Large intestine (tissue), 3 donors: Measurements from ENCODE around the gene CLK1. TPM values are rescaled to one million over a fixed set of nuclear protein-coding genes. Genes with fewer than 3 reads are reported as not detected.

Experiments used
- DNase-seq, 2 donors: peaks; one replicate each; pipeline versions ENCODE4 v3.0.0 to v3.0.0-alpha.2; 2013
- H3K27ac ChIP-seq: one replicate; pipeline ENCODE4 v1.5.1; 2013; ENCODE audit warnings: low read length
- H3K27me3 ChIP-seq: 2 replicates; pipeline ENCODE4 v1.6.1; 2013; ENCODE audit warnings: low read length; ENCODE audit not compliant: control insufficient read depth, insufficient read depth
- H3K36me3 ChIP-seq: 2 replicates; pipeline ENCODE4 v1.6.1; 2013; ENCODE audit warnings: low read length; ENCODE audit not compliant: control insufficient read depth, insufficient read depth
- H3K4me1 ChIP-seq: one replicate; pipeline ENCODE4 v1.6.1; 2013; ENCODE audit warnings: low read length; ENCODE audit not compliant: control insufficient read depth, insufficient read depth
- H3K4me3 ChIP-seq: one replicate; pipeline ENCODE4 v1.5.1; 2013; ENCODE audit warnings: low read length
- H3K9me3 ChIP-seq: one replicate; pipeline ENCODE4 v1.6.1; 2013; ENCODE audit warnings: mild to moderate bottlenecking, low read depth, low read length, moderate library complexity; ENCODE audit not compliant: control insufficient read depth
- WGBS: methylation state at CpG from one replicate; pipeline ENCODE4 v1.1.5; 2013; ENCODE audit warnings: low lambda C conversion rate; ENCODE audit not compliant: insufficient coverage; 5-methylcytosine and 5-hydroxymethylcytosine counted together
- polyA plus RNA-seq: library from polyadenylated mRNA; unstranded; fragments of 120-200 nt; gene quantifications from one replicate; pipeline ENCODE4 v1.2.1, GENCODE V29; 2013

The CLK1 gene
- polyA plus RNA-seq, 1 donor = 227 TPM

DNA sequence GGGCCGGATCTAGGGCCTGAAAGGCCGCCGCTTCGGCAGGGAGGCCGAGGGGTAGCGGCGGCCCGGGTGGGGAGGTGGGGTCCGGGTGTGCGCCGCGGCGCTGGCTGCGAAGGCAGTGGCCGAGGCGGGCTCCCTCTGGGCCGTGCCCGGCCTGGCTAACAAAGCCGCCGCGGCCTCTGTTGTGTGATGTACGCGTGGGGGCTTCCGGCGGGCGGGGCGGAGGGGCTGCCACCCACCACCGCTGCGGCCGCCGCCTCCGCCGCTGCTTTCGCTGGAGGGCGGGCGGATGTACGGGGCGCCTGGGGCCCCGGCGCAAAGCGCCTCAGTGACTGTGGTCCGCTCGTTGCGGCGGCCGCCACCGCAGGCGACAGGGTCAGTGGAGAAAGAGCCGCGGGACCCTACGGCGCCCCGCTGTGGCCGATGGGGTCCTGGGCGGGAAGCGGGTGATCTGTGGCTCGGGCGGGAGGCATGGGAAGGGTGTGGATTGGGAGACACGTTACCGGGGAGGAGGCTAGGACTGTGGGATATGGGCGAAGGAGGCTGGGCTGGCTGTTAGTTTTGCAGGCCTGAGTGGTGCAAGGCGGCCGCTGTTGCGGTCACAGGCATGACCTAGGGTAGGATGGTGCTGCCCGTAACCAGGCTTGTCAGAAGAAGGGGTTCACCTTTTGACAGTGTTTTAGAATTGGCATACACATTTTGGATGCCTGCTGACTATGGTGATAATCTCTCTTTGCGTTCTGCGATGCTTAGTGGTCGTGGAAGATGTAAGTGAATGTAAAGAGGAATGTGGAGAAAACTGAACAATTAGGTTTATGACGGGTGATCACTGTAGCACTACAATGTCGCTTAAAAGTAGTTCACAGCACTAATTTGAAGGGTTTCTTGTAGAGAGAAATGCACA is 52.1 kb downstream of the CLK1 start:
- peak overlapping the region; percentile 64 for H3K4me3 ChIP-seq
- WGBS = no CpG with 5 or more reads among the region's 70 CpGs
- no peaks in the 10 kb centered on the region for H3K9me3 ChIP-seq
- DNase-seq = peak; percentile 71 to 84
- H3K36me3 ChIP-seq = peaks cover 33% of the 10 kb centered on the region
- no peaks in the 10 kb centered on the region for H3K27me3 ChIP-seq
- H3K4me1 ChIP-seq = peaks cover 7% of the 10 kb centered on the region
- H3K27ac ChIP-seq = peak overlapping the region; percentile 98

GRCh38 chr2:200811333-200812121 is 52.9 kb downstream of the CLK1 start, which contains the start of gene BZW1:
TSS of gene BZW1 (plus strand) at chr2:200811910. CDS start at chr2:200813218, 1,308 bp downstream.
- H3K27me3 ChIP-seq = no peaks in the 10 kb centered on the region
- H3K9me3 ChIP-seq = no peaks in the 10 kb centered on the region
- H3K27ac ChIP-seq = peak within 1 kb of the TSS; percentile 98
- peaks cover 7% of the 10 kb centered on the region for H3K4me1 ChIP-seq
- peaks cover 25% of the 10 kb centered on the region for H3K36me3 ChIP-seq
- DNase-seq = peak; percentile 96 to 98
- H3K4me3 ChIP-seq = peak within 1 kb of the TSS; percentile 64
- whole genome bisulfite sequencing = no CpG with 5 or more reads among the region's 75 CpGs

DNA sequence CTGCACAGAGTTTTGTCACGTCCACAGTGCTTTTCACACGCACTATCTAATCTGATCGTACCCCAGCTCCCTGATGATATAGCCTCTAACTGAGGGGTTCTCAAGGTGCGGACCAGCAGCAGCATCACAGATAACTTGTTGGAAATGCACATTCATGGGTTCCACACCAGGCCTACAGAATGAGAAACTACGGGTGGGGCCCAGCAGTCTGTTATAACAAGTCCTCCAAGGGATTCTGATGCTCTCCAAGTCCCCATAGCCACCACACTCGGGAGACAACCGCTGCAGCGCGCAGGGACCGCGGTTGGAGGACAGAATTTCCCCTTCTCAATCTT is 53.5 kb downstream of the CLK1 start:
- no peak for DNase-seq
- Histone ChIP-seq H3K27me3 (no peaks in the 10 kb centered on the region), H3K4me3 (peak overlapping the region; percentile 64), H3K36me3 (peaks cover 19% of the 10 kb centered on the region), H3K27ac (peak overlapping the region; percentile 98), H3K9me3 (no peaks in the 10 kb centered on the region), H3K4me1 (peaks cover 7% of the 10 kb centered on the region)
- WGBS = no CpG with 5 or more reads among the region's 11 CpGs

DNA sequence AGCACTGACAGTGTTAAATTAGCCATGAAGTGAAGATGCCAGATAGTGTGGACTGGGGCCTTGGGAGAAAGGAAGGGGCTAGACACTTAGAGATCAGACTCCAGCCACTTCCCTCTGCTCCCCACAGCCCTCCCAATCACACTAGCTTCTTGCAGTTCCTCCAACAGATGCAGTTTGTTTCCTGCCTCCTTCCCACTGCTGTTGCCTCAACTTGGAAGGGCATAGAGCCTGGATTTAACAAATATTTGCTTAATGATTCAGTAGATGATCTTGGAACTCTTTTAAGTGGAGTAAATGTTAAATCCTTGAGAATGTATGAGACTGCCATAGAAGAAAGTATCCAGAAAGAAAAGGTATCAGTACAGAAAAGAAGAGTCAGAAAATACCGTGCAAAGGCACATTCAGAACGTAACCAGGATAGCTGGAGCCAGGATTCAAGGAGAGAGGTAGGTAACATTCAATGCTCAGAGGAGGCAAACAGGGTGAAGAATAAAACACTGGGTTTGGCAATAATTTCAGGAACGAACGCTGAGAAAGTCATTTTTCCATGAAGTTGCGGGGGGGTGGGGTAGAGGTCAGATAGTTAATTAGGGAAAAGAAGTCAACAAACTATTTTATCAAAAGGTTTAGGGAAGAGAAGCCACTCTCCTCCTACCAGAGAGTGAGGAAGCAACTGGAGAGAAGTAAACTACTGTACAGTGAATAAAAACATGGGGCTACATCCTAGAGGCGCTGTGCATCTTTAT is 54.0 kb downstream of the CLK1 start:
- 20% methylated on average over 3 of the region's 6 CpGs for WGBS
- peak in 1 of 2 donors; percentile 19 for DNase-seq
- Histone ChIP-seq H3K4me1 (peaks cover 7% of the 10 kb centered on the region), H3K9me3 (no peaks in the 10 kb centered on the region), H3K36me3 (peaks cover 14% of the 10 kb centered on the region), H3K27me3 (no peaks in the 10 kb centered on the region), H3K27ac (peak overlapping the region; percentile 98), H3K4me3 (peak overlapping the region; percentile 64)

DNA sequence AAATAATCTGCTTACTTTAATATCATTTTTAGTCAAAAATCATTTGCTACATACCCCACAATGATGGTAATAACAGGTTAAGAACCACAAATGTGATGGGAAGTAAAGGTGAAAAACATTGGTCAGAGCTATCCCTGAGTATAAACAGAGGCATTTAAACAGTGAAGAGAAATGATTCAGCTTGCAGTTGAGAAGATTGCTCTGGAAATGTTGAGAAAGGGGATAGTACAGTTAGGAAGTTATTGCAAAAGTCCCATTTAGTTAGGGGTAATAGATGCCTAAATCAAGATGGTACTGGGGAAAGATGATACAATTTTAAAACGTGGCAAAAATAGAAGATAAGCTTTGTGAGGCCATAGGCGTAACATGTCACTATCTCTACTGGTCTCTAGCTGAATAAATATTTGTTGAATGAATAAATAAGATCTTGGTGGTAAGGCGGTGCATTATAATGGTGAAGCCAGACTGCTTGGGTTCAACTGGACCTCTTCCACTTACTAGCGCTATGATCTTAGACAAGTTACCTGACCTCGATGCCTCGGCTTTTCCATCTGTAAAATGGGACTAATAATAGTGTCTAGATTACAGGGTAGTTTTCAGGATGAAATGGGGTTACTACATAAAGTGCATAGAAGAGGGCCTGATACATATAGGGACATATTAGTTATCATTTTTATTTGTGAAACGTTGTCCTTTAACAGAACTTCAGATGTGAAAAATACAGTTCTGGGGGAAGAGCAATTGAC is 54.8 kb downstream of the CLK1 start:
- Histone ChIP-seq H3K9me3 (no peaks in the 10 kb centered on the region), H3K27me3 (no peaks in the 10 kb centered on the region), H3K4me1 (peaks cover 7% of the 10 kb centered on the region), H3K36me3 (peaks cover 7% of the 10 kb centered on the region), H3K27ac (no peak overlapping the region), H3K4me3 (no peak overlapping the region)
- 72% methylated on average over 3 of the region's 7 CpGs for WGBS
- no peak for DNase-seq

Other genes starting within 250 kb of the CLK1 start
- 158 TPM for gene BZW1, start 52.7 kb downstream of the CLK1 start, polyA plus RNA-seq
- gene PPIL3, start 24.4 kb upstream of the CLK1 start, polyA plus RNA-seq = 69.3 TPM
- 23.3 TPM for gene NIF3L1, start 24.7 kb upstream of the CLK1 start, polyA plus RNA-seq
- gene ORC2, start 99.0 kb upstream of the CLK1 start, polyA plus RNA-seq = 23.9 TPM
- gene HYCC2, start 207.0 kb upstream of the CLK1 start, polyA plus RNA-seq = 12.4 TPM
- 91.4 TPM for gene NDUFB3, start 207.3 kb upstream of the CLK1 start, polyA plus RNA-seq